H1 (cell line): ENCODE data around the gene ADA. TPM values are rescaled to one million over a fixed set of nuclear protein-coding genes. Genes with fewer than 3 reads are reported as not detected.

Experiments
- CTCF ChIA-PET: fragments of 300-600 bp; sonication (Branson Sonifier 250); formaldehyde crosslinking; loops from one replicate; lab custom pipeline; 2021; ENCODE audit not compliant: partially characterized antibody; lab: Charles Lee
- POLR2A ChIA-PET: fragments of 300-600 bp; sonication (Branson Sonifier 250); formaldehyde crosslinking; loops from one replicate; lab custom pipeline; 2021; ENCODE audit warnings: inconsistent platforms; ENCODE audit not compliant: partially characterized antibody; lab: Charles Lee
- DNase-seq, 2 experiments: peaks; one replicate each; pipeline versions ENCODE4 v3.0.0 to v3.0.0-alpha.2; 2010 to 2022; ENCODE audit warnings: low spot score in 2 of 2, low read depth in 1 of 2, mixed read lengths in 1 of 2
- FAIRE-seq: peaks from 2 replicates; lab custom pipeline; 2011; peaks lifted over from hg19 to GRCh38; lab: Jason Lieb, UNC
- H2AFZ ChIP-seq: 2 replicates; pipeline ENCODE4 v1.8.1; 2012; ENCODE audit warnings: low read length, inconsistent platforms
- H2AK5ac ChIP-seq: 2 replicates; pipeline ENCODE4 v1.6.1; 2013; ENCODE audit warnings: low read depth, low read length
- H2BK120ac ChIP-seq: replicated peaks from 2 replicates; pipeline ENCODE3; 2013; ENCODE audit warnings: low read depth, low read length, inconsistent platforms
- H2BK12ac ChIP-seq: 2 replicates; pipeline ENCODE4 v1.6.1; 2013; ENCODE audit warnings: low read depth, low read length
- H2BK15ac ChIP-seq: 2 replicates; pipeline ENCODE4 v1.6.1; 2013; ENCODE audit warnings: low read length
- H2BK20ac ChIP-seq: 2 replicates; pipeline ENCODE4 v1.6.1; 2013; ENCODE audit warnings: low read length
- H2BK5ac ChIP-seq: 2 replicates; pipeline ENCODE4 v1.6.1; 2013; ENCODE audit warnings: low read depth, low read length
- H3K14ac ChIP-seq: 2 replicates; pipeline ENCODE4 v1.6.1; 2013; ENCODE audit warnings: inconsistent platforms; ENCODE audit not compliant: insufficient read length
- H3K18ac ChIP-seq: 2 replicates; pipeline ENCODE4 v1.6.1; 2013; ENCODE audit warnings: low read length; ENCODE audit errors: extremely low read depth
- H3K23ac ChIP-seq: 2 replicates; pipeline ENCODE4 v1.6.1; 2013; ENCODE audit warnings: inconsistent platforms; ENCODE audit not compliant: insufficient read length
- H3K23me2 ChIP-seq: 2 replicates; pipeline ENCODE4 v1.6.1; 2013; ENCODE audit warnings: low read depth, low read length
- H3K27ac ChIP-seq: 2 replicates; pipeline ENCODE4 v1.6.1; 2011; ENCODE audit warnings: low read depth, low read length, inconsistent platforms
- H3K27me3 ChIP-seq, 4 experiments: replicated peaks in 1 of 4; 1 replicate in 1 of 4; 2 replicates in 3 of 4; pipeline versions ENCODE4 v1.6.1 to v1.8.1; 2011 to 2013; ENCODE audit warnings: low read length in 3 of 4, mild to moderate bottlenecking in 3 of 4, inconsistent platforms in 2 of 4, mixed read lengths in 2 of 4, moderate library complexity in 1 of 4; ENCODE audit not compliant: control insufficient read depth in 3 of 4, insufficient read depth in 3 of 4; ENCODE audit errors: extremely low read depth in 1 of 4
- H3K36me3 ChIP-seq, 4 experiments: 2 replicates each; pipeline versions ENCODE4 v1.6.1 to v1.8.1; 2011 to 2013; ENCODE audit warnings: mild to moderate bottlenecking in 4 of 4, low read length in 3 of 4, moderate library complexity in 2 of 4, control low read depth in 1 of 4, inconsistent platforms in 1 of 4; ENCODE audit not compliant: insufficient read depth in 4 of 4, control insufficient read depth in 2 of 4
- H3K4ac ChIP-seq: replicated peaks from 2 replicates; pipeline ENCODE3; 2013; ENCODE audit warnings: low read length, low read depth, mixed read lengths, inconsistent platforms; ENCODE audit not compliant: insufficient read length
- H3K4me1 ChIP-seq, 4 experiments: replicated peaks in 1 of 4; 1 replicate in 1 of 4; 2 replicates in 3 of 4; pipeline versions ENCODE4 v1.6.1 to v1.8.1; 2011 to 2013; ENCODE audit warnings: low read length in 3 of 4, inconsistent platforms in 2 of 4, mixed read lengths in 1 of 4; ENCODE audit not compliant: insufficient read depth in 4 of 4, control insufficient read depth in 3 of 4
- H3K4me2 ChIP-seq, 2 experiments: 2 replicates each; pipeline versions ENCODE4 v1.6.1 to v1.8.1; 2011 to 2013; ENCODE audit warnings: low read depth in 2 of 2, low read length in 2 of 2, control low read depth in 1 of 2, inconsistent platforms in 1 of 2, mild to moderate bottlenecking in 1 of 2; ENCODE audit not compliant: insufficient read depth in 1 of 2
- H3K4me3 ChIP-seq, 4 experiments: fragments of 200-600, 300-600 bp in 1 of 4; sonication (generic), shearing (Covaris generic), sonication (Bioruptor Twin) in 1 of 4; 2 replicates each; pipeline versions ENCODE4 v1.5.1 to v1.8.1; 2011 to 2016; ENCODE audit warnings: low read length in 4 of 4, low read depth in 3 of 4, control low read depth in 2 of 4, inconsistent platforms in 2 of 4, mild to moderate bottlenecking in 2 of 4, mixed read lengths in 1 of 4, moderate library complexity in 1 of 4; ENCODE audit not compliant: insufficient read depth in 2 of 4; ENCODE audit errors: extremely low read depth in 1 of 4
- H3K56ac ChIP-seq: replicated peaks from 2 replicates; pipeline ENCODE3; 2013; ENCODE audit warnings: low read depth, mild to moderate bottlenecking, mixed read lengths, low read length, inconsistent platforms; ENCODE audit not compliant: insufficient read length
- H3K79me1 ChIP-seq: 2 replicates; pipeline ENCODE4 v1.6.1; 2013; ENCODE audit warnings: low read depth, low read length, control low read depth
- H3K79me2 ChIP-seq, 2 experiments: 2 replicates each; pipeline versions ENCODE4 v1.6.1 to v1.8.1; 2012 to 2013; ENCODE audit warnings: low read length in 2 of 2, mild to moderate bottlenecking in 2 of 2, inconsistent platforms in 1 of 2; ENCODE audit not compliant: insufficient read depth in 2 of 2, control insufficient read depth in 1 of 2
- H3K9ac ChIP-seq, 4 experiments: replicated peaks in 1 of 4; 1 replicate in 1 of 4; 2 replicates in 3 of 4; pipeline versions ENCODE4 v1.6.1 to v1.8.1; 2011 to 2013; ENCODE audit warnings: low read depth in 3 of 4, low read length in 3 of 4, control low read depth in 2 of 4, mild to moderate bottlenecking in 2 of 4, moderate library complexity in 2 of 4, inconsistent platforms in 1 of 4; ENCODE audit errors: extremely low read depth in 1 of 4
- H3K9me3 ChIP-seq, 2 experiments: 2 replicates each; pipeline versions ENCODE4 v1.6.1 to v1.8.1; 2012 to 2013; ENCODE audit warnings: mild to moderate bottlenecking in 2 of 2, moderate library complexity in 2 of 2, control low read depth in 1 of 2, inconsistent platforms in 1 of 2, low read depth in 1 of 2, low read length in 1 of 2, mixed read lengths in 1 of 2; ENCODE audit not compliant: insufficient read depth in 2 of 2
- H4K20me1 ChIP-seq, 2 experiments: replicated peaks in 1 of 2; 2 replicates each; pipeline versions ENCODE3 to v1.8.1; 2011 to 2013; ENCODE audit warnings: inconsistent platforms in 2 of 2, low read length in 2 of 2, mild to moderate bottlenecking in 1 of 2; ENCODE audit not compliant: insufficient read depth in 2 of 2, control insufficient read depth in 1 of 2
- H4K5ac ChIP-seq: 2 replicates; pipeline ENCODE4 v1.6.1; 2013; ENCODE audit warnings: low read length, low read depth, mixed read lengths, inconsistent platforms; ENCODE audit not compliant: insufficient read length
- H4K8ac ChIP-seq: 2 replicates; pipeline ENCODE4 v1.8.0; 2013; ENCODE audit warnings: mild to moderate bottlenecking, moderate library complexity, low read length, inconsistent platforms; ENCODE audit not compliant: insufficient read depth; ENCODE audit errors: extremely low read depth
- H4K91ac ChIP-seq: replicated peaks from 2 replicates; pipeline ENCODE3; 2013; ENCODE audit warnings: low read length, mixed read lengths, inconsistent platforms; ENCODE audit not compliant: insufficient read length
- BCL11A ChIP-seq, 2 experiments: IDR thresholded peaks; one replicate each; pipeline ENCODE4 v1.6.1; 2011; ENCODE audit warnings: low read depth in 2 of 2, low read length in 2 of 2, mild to moderate bottlenecking in 2 of 2
- CEBPB ChIP-seq: IDR thresholded peaks from 2 replicates; pipeline ENCODE4 v1.6.1; 2012; ENCODE audit warnings: low read depth, low read length
- KDM1A ChIP-seq: fragments of 200-600, 300-600 bp; sonication (generic); IDR thresholded peaks from 2 replicates; pipeline ENCODE4 v1.7.1; 2016; ENCODE audit warnings: mild to moderate bottlenecking, low read length, borderline replicate concordance
- WGBS, 2 experiments: shearing (Covaris generic) in 1 of 2; methylation state at CpG; one replicate each; pipeline versions ENCODE4 v1.1.6 to v1.1.7; 2013 to 2015; ENCODE audit warnings: low lambda C conversion rate in 2 of 2, mixed read lengths in 2 of 2, inconsistent platforms in 1 of 2, low coverage in 1 of 2, missing lambda C conversion rate in 1 of 2; ENCODE audit not compliant: insufficient replicate concordance in 2 of 2, insufficient coverage in 1 of 2, insufficient read length in 1 of 2; ENCODE audit errors: extremely low coverage in 1 of 2, missing lambda C conversion rate in 1 of 2; 5-methylcytosine and 5-hydroxymethylcytosine counted together
- polyA plus RNA-seq, 7 experiments: library from polyadenylated mRNA; depleted of rRNA in 3 of 7; stranded (reverse) in 5 of 7; unstranded in 2 of 7; fragments of >200 nt in 5 of 7; fragments of 200-250 nt in 2 of 7; gene quantifications; 1 replicate in 5 of 7; 2 replicates in 1 of 7; 4 replicates in 1 of 7; pipeline versions ENCODE4 v1.2.1 to v1.2.3, GENCODE V29; 2011 to 2013; ENCODE audit warnings: missing spikeins in 2 of 7, mixed read lengths in 2 of 7
- total RNA-seq: library from RNA; stranded (reverse); fragmentation: NEBNext Ultra II Directional; extraction: Animal tissue kit (Norgen Biotek cat#: 25700); gene quantifications from 2 replicates; pipeline ENCODE4 v1.2.1, GENCODE V29; 2021

Gene ADA
- total and polyA plus RNA-seq, 2 of the 8 experiments (the other 6 are each of a cell fraction or from before 2014, with no cell fraction given), result 19.9 to 32.8 TPM

GRCh38 chr20:44637042-44637441 lies 14.5 kb downstream of the ADA start:
- no peak for FAIRE-seq
- Histone ChIP-seq H3K79me1 (no peaks in the 10 kb centered on the region; the same call in 1 of the 2 replicates), H3K4me2 (no peak overlapping the region), H4K8ac (no peak overlapping the region), H4K5ac (no peak overlapping the region), H3K36me3 (peaks cover 0 to 2% (median 0%) of the 10 kb centered on the region in 4 experiments; a peak in 1 of 8 replicates), H3K23me2 (no peaks in the 10 kb centered on the region), H2AFZ (no peak overlapping the region), H3K4me1 (peaks cover 1 to 2% (median 1%) of the 10 kb centered on the region in 4 experiments; a peak in 6 of 7 replicates), H4K91ac (no peak overlapping the region), H2BK120ac (no peak overlapping the region), H3K27ac (no peak overlapping the region), H3K9ac (no peak overlapping the region), H3K56ac (no peak overlapping the region), H3K23ac (no peak overlapping the region), H2BK5ac (no peak overlapping the region), H2AK5ac (no peak overlapping the region), H4K20me1 (no peaks in the 10 kb centered on the region), H3K79me2 (no peaks in the 10 kb centered on the region), H3K14ac (no peak overlapping the region), H2BK15ac (0 out of 2 replicates have a peak overlapping the region, but pooled peaks have one; percentile 46), H3K18ac (no peak overlapping the region), H2BK20ac (no peak overlapping the region), H3K9me3 (no peaks in the 10 kb centered on the region), H3K27me3 (no peaks in the 10 kb centered on the region), H2BK12ac (no peak overlapping the region), H3K4me3 (no peak overlapping the region), H3K4ac (no peak overlapping the region)
- TF ChIP-seq KDM1A (peak; percentile 69), BCL11A (IDR thresholded peaks at IDR 0.05; ENCODE audit: low read depth in 2 of 2, low read length in 2 of 2) (no peak), CEBPB (no peak)
- ChIA-PET CTCF (interaction anchor here (1.0 to 1.7 kb wide), 5 partner anchors 9 to 34 kb away, joined by 3 to 7 read pairs (median 4); no protein-coding TSS in a partner anchor), POLR2A (interaction anchor here (1.0 to 1.4 kb wide), 3 partner anchors 9 to 14 kb away, joined by 3 read pairs; no protein-coding TSS in a partner anchor)
- no peak for DNase-seq
- WGBS, 2 experiments, result 93% methylated on average over 5 of the region's 5 CpGs; no CpG with 5 or more reads in 1 of the 2 experiments
